Naive B cell (primary cell): ENCODE measurements around the gene SULF2. TPM values are rescaled to one million over a fixed set of nuclear protein-coding genes. Genes with fewer than 3 reads are reported as not detected.

ENCODE experiments used
- ATAC-seq, 2 donors: fragments of 150-1000 bp; cut with Tn5 transposase; 2 replicates each; pipeline ENCODE4 v1.10.0; 2021; ENCODE audit warnings: low read depth in 2 of 2, mild to moderate bottlenecking in 2 of 2, moderate library complexity in 2 of 2
- DNase-seq: peaks from one replicate; pipeline ENCODE4 v3.0.0; 2022
- H3K27ac Mint-ChIP-seq, 6 donors: one replicate each; pipeline ENCODE4 v1.8.0; 2020 to 2022; ENCODE audit warnings: mild to moderate bottlenecking in 6 of 6, mixed read lengths in 6 of 6, moderate library complexity in 5 of 6, inconsistent platforms in 2 of 6
- H3K27me3 Mint-ChIP-seq, 3 donors: one replicate each; pipeline ENCODE4 v1.8.0; 2021 to 2022; ENCODE audit warnings: mixed read lengths in 3 of 3, mild to moderate bottlenecking in 1 of 3
- H3K36me3 Mint-ChIP-seq, 2 donors: one replicate each; pipeline ENCODE4 v1.8.0; 2020 to 2022; ENCODE audit warnings: mixed read lengths in 2 of 2, inconsistent platforms in 1 of 2, mild to moderate bottlenecking in 1 of 2
- H3K4me1 Mint-ChIP-seq, 3 donors: one replicate each; pipeline ENCODE4 v1.8.0; 2020 to 2022; ENCODE audit warnings: mixed read lengths in 3 of 3, inconsistent platforms in 1 of 3, mild to moderate bottlenecking in 1 of 3, moderate library complexity in 1 of 3
- H3K4me3 Mint-ChIP-seq, 8 donors: one replicate each; pipeline ENCODE4 v1.8.0; 2020 to 2022; ENCODE audit warnings: mild to moderate bottlenecking in 8 of 8, mixed read lengths in 8 of 8, moderate library complexity in 8 of 8, inconsistent platforms in 2 of 8
- H3K9me3 Mint-ChIP-seq, 7 donors: one replicate each; pipeline ENCODE4 v1.8.0; 2020 to 2022; ENCODE audit warnings: mixed read lengths in 7 of 7, mild to moderate bottlenecking in 5 of 7, inconsistent platforms in 2 of 7, moderate library complexity in 1 of 7
- polyA plus RNA-seq, 6 donors: library from polyadenylated mRNA; unstranded; fragments of 300-500 nt; fragmentation: Illumina TruSeq; gene quantifications; one replicate each; pipeline ENCODE4 v1.2.3, GENCODE V29; 2021; ENCODE audit warnings: low read depth in 6 of 6

Gene SULF2
- polyA plus RNA-seq, 6 donors from 2014 or later: 1.2 to 3.2 (median 2.6) TPM; not detected in 1

GRCh38 chr20:47664744-47665143 lies 120.5 kb downstream of the SULF2 start:
- H3K4me3 Mint-ChIP-seq: peak overlapping the region in 1 of 8 donors; percentile 47
- ATAC-seq (no peak), DNase-seq (no peak)
- no peaks in the 10 kb centered on the region for H3K27me3 Mint-ChIP-seq
- H3K36me3 Mint-ChIP-seq: no peaks in the 10 kb centered on the region
- peak overlapping the region in 4 of 6 donors; percentile 28 to 67 (median 43) for H3K27ac Mint-ChIP-seq
- H3K4me1 Mint-ChIP-seq: peaks cover 14 to 21% (median 14%) of the 10 kb centered on the region in 3 donors
- H3K9me3 Mint-ChIP-seq: peaks cover 0 to 2% (median 0%) of the 10 kb centered on the region in 7 donors

GRCh38 chr20:47664068-47664437 lies 121.2 kb downstream of the SULF2 start:
- H3K36me3 Mint-ChIP-seq: no peaks in the 10 kb centered on the region
- peaks cover 0 to 2% (median 0%) of the 10 kb centered on the region in 7 donors for H3K9me3 Mint-ChIP-seq
- no peak overlapping the region for H3K4me3 Mint-ChIP-seq
- DNase-seq (no peak), ATAC-seq (peak; percentile 21)
- H3K4me1 Mint-ChIP-seq: peaks cover 14 to 21% (median 14%) of the 10 kb centered on the region in 3 donors
- H3K27me3 Mint-ChIP-seq: no peaks in the 10 kb centered on the region
- peak overlapping the region in 3 of 6 donors; percentile 35 to 93 (median 71) for H3K27ac Mint-ChIP-seq

- no peaks in the 10 kb centered on the region for H3K36me3 Mint-ChIP-seq
- peaks cover 10 to 21% (median 12%) of the 10 kb centered on the region in 3 donors for H3K4me1 Mint-ChIP-seq
- peak; percentile 66 for DNase-seq
- no peaks in the 10 kb centered on the region for H3K9me3 Mint-ChIP-seq
- peak; percentile 76 to 80 for ATAC-seq
- H3K4me3 Mint-ChIP-seq: no peak overlapping the region
- H3K27ac Mint-ChIP-seq: peak overlapping the region in 5 of 6 donors; percentile 35 to 95 (median 71)
- H3K27me3 Mint-ChIP-seq: no peaks in the 10 kb centered on the region
Observed at GRCh38 chr20:47663354-47664067, 121.8 kb downstream of the SULF2 start.

GRCh38 chr20:47662483-47663353 lies 122.6 kb downstream of the SULF2 start:
- DNase-seq: no peak
- Mint-ChIP-seq H3K9me3 (no peaks in the 10 kb centered on the region), H3K4me1 (peaks cover 12 to 21% (median 12%) of the 10 kb centered on the region in 3 donors), H3K27ac (peak overlapping the region in 1 of 6 donors; percentile 15), H3K4me3 (no peak overlapping the region), H3K36me3 (peaks cover 0 to 4% of the 10 kb centered on the region in 2 donors), H3K27me3 (no peaks in the 10 kb centered on the region)
- no peak for ATAC-seq

GRCh38 chr20:47661714-47662113 lies 123.6 kb downstream of the SULF2 start:
- no peak for DNase-seq
- H3K27ac Mint-ChIP-seq: peak overlapping the region in 2 of 6 donors; percentile 56 to 64
- no peak for ATAC-seq
- no peak overlapping the region for H3K4me3 Mint-ChIP-seq
- no peaks in the 10 kb centered on the region for H3K9me3 Mint-ChIP-seq
- no peaks in the 10 kb centered on the region for H3K27me3 Mint-ChIP-seq
- peaks cover 0 to 10% of the 10 kb centered on the region in 2 donors for H3K36me3 Mint-ChIP-seq
- peaks cover 12 to 21% (median 12%) of the 10 kb centered on the region in 3 donors for H3K4me1 Mint-ChIP-seq

- Mint-ChIP-seq H3K27me3 (no peaks in the 10 kb centered on the region), H3K9me3 (no peaks in the 10 kb centered on the region), H3K36me3 (peaks cover 0 to 10% of the 10 kb centered on the region in 2 donors), H3K4me1 (peaks cover 12 to 21% (median 12%) of the 10 kb centered on the region in 3 donors), H3K27ac (peak overlapping the region in 5 of 6 donors; percentile 15 to 84 (median 73)), H3K4me3 (no peak overlapping the region)
- DNase-seq (no peak), ATAC-seq (no peak)
Observed at GRCh38 chr20:47660983-47661700, 124.1 kb downstream of the SULF2 start.

- Mint-ChIP-seq H3K27ac (peak overlapping the region in 3 of 6 donors; percentile 15 to 84 (median 64)), H3K4me3 (no peak overlapping the region), H3K36me3 (peaks cover 0 to 11% of the 10 kb centered on the region in 2 donors), H3K4me1 (peaks cover 12 to 21% (median 12%) of the 10 kb centered on the region in 3 donors), H3K9me3 (no peaks in the 10 kb centered on the region), H3K27me3 (no peaks in the 10 kb centered on the region)
- ATAC-seq (no peak), DNase-seq (no peak)
Observed at GRCh38 chr20:47660602-47660905, 124.7 kb downstream of the SULF2 start.

- Mint-ChIP-seq H3K9me3 (no peaks in the 10 kb centered on the region), H3K4me1 (peaks cover 12 to 23% (median 12%) of the 10 kb centered on the region in 3 donors), H3K4me3 (no peak overlapping the region), H3K27ac (peak overlapping the region in 3 of 6 donors; percentile 54 to 74 (median 65)), H3K27me3 (no peaks in the 10 kb centered on the region), H3K36me3 (peaks cover 0 to 16% of the 10 kb centered on the region in 2 donors)
- no peak for ATAC-seq
- no peak for DNase-seq
Observed at GRCh38 chr20:47659904-47660601, 125.2 kb downstream of the SULF2 start.

GRCh38 chr20:47656318-47656717 lies 129.0 kb downstream of the SULF2 start:
- no peak for ATAC-seq
- Mint-ChIP-seq H3K4me1 (peaks cover 3 to 21% (median 5%) of the 10 kb centered on the region in 3 donors), H3K4me3 (no peak overlapping the region), H3K36me3 (peaks cover 0 to 29% of the 10 kb centered on the region in 2 donors), H3K27me3 (no peaks in the 10 kb centered on the region), H3K27ac (peak overlapping the region in 4 of 6 donors; percentile 11 to 81 (median 44)), H3K9me3 (no peaks in the 10 kb centered on the region)
- no peak for DNase-seq

GRCh38 chr20:47655635-47656034 lies 129.6 kb downstream of the SULF2 start:
- H3K4me3 Mint-ChIP-seq: no peak overlapping the region
- H3K27me3 Mint-ChIP-seq: no peaks in the 10 kb centered on the region
- peaks cover 0 to 29% of the 10 kb centered on the region in 2 donors for H3K36me3 Mint-ChIP-seq
- DNase-seq (no peak), ATAC-seq (no peak)
- H3K4me1 Mint-ChIP-seq: peaks cover under 1 to 14% (median 3%) of the 10 kb centered on the region in 3 donors
- peak overlapping the region in 1 of 6 donors; percentile 34 for H3K27ac Mint-ChIP-seq
- H3K9me3 Mint-ChIP-seq: no peaks in the 10 kb centered on the region

GRCh38 chr20:47654370-47654769 lies 130.9 kb downstream of the SULF2 start:
- H3K4me3 Mint-ChIP-seq: no peak overlapping the region
- peak overlapping the region in 2 of 6 donors; percentile 71 to 82 for H3K27ac Mint-ChIP-seq
- no peak for ATAC-seq
- peaks cover 0 to 8% (median 3%) of the 10 kb centered on the region in 3 donors for H3K4me1 Mint-ChIP-seq
- peaks cover 0 to 34% of the 10 kb centered on the region in 2 donors for H3K36me3 Mint-ChIP-seq
- H3K9me3 Mint-ChIP-seq: no peaks in the 10 kb centered on the region
- DNase-seq: no peak
- no peaks in the 10 kb centered on the region for H3K27me3 Mint-ChIP-seq

- DNase-seq: no peak
- Mint-ChIP-seq H3K4me3 (no peak overlapping the region), H3K9me3 (no peaks in the 10 kb centered on the region), H3K4me1 (peaks cover 0 to 8% (median 3%) of the 10 kb centered on the region in 3 donors), H3K36me3 (peaks cover 0 to 34% of the 10 kb centered on the region in 2 donors), H3K27me3 (no peaks in the 10 kb centered on the region), H3K27ac (peak overlapping the region in 2 of 6 donors; percentile 44 to 85)
- no peak for ATAC-seq
Observed at GRCh38 chr20:47653869-47654268, 131.4 kb downstream of the SULF2 start.
